IMR-90 (cell line): Measurements from ENCODE around the gene ST3GAL5. TPM values are rescaled to one million over a fixed set of nuclear protein-coding genes. Genes with fewer than 3 reads are reported as not detected.
A peak's percentile ranks its signal among the peaks of the same experiment; 100 is the strongest.

ENCODE experiments used
- ATAC-seq: fragments of 200-7000 bp; cut with Tn5 transposase; 2 replicates; pipeline ENCODE4 v1.9.1; 2020; ENCODE audit warnings: low read depth, mild to moderate bottlenecking, moderate library complexity
- BruUV-seq: library from RNA; stranded (reverse); fragments of 400-500 nt; replicated peaks from 2 replicates; lab custom pipeline; 2021; lab: Mats Ljungman, UMichigan
- CTCF ChIA-PET: fragments of 300-600 bp; formaldehyde crosslinking; extraction: SDS; loops from one replicate; lab custom pipeline; 2021; ENCODE audit warnings: antibody characterized with exemption; lab: Yijun Ruan, JAX
- POLR2A ChIA-PET: fragments of 300-600 bp; sonication (Branson Sonifier 250); formaldehyde crosslinking; loops from one replicate; lab custom pipeline; 2022; ENCODE audit warnings: antibody characterized with exemption; ENCODE audit not compliant: unreplicated experiment; lab: Charles Lee
- DNase-seq: peaks from one replicate; pipeline ENCODE4 v3.0.0; 2013
- H2AFZ ChIP-seq: replicated peaks from 2 replicates; pipeline ENCODE3; 2013; ENCODE audit warnings: low read length, mild to moderate bottlenecking; ENCODE audit not compliant: poor library complexity
- H2AK5ac ChIP-seq: 2 replicates; pipeline ENCODE4 v1.6.1; 2013; ENCODE audit warnings: low read depth, low read length, inconsistent platforms
- H2AK9ac ChIP-seq: replicated peaks from 2 replicates; pipeline ENCODE3; 2013; ENCODE audit warnings: mild to moderate bottlenecking, low read depth, low read length, moderate library complexity; ENCODE audit not compliant: poor library complexity
- H2BK120ac ChIP-seq: 2 replicates; pipeline ENCODE4 v1.6.1; 2013; ENCODE audit warnings: low read depth, low read length, inconsistent platforms
- H2BK15ac ChIP-seq: 3 replicates; pipeline ENCODE4 v1.6.1; 2013; ENCODE audit warnings: low read depth, low read length, inconsistent platforms
- H2BK20ac ChIP-seq: 2 replicates; pipeline ENCODE4 v1.6.1; 2013; ENCODE audit warnings: low read depth, mild to moderate bottlenecking, inconsistent platforms, low read length, moderate library complexity
- H2BK5ac ChIP-seq: 2 replicates; pipeline ENCODE4 v1.6.1; 2013; ENCODE audit warnings: mild to moderate bottlenecking, low read depth, low read length, inconsistent platforms; ENCODE audit not compliant: poor library complexity, severe bottlenecking
- H3K14ac ChIP-seq: replicated peaks from 2 replicates; pipeline ENCODE4 v1.6.1; 2013; ENCODE audit warnings: low read depth, low read length, inconsistent platforms
- H3K18ac ChIP-seq: 2 replicates; pipeline ENCODE4 v1.6.1; 2013; ENCODE audit warnings: low read depth, low read length, control low read depth
- H3K23ac ChIP-seq: 2 replicates; pipeline ENCODE4 v1.6.1; 2013; ENCODE audit warnings: low read depth, low read length, inconsistent platforms
- H3K27ac ChIP-seq: 2 replicates; pipeline ENCODE4 v1.5.1; 2013; ENCODE audit warnings: mild to moderate bottlenecking, control low read depth, low read length; ENCODE audit not compliant: insufficient read depth
- H3K27me3 ChIP-seq: 2 replicates; pipeline ENCODE4 v1.6.1; 2013; ENCODE audit warnings: low read length; ENCODE audit not compliant: control insufficient read depth, insufficient read depth
- H3K36me3 ChIP-seq: 2 replicates; pipeline ENCODE4 v1.6.1; 2013; ENCODE audit warnings: low read length, mixed read lengths; ENCODE audit not compliant: control insufficient read depth, insufficient read depth
- H3K4ac ChIP-seq: 2 replicates; pipeline ENCODE4 v1.6.1; 2013; ENCODE audit warnings: low read depth, low read length, inconsistent platforms
- H3K4me1 ChIP-seq: 2 replicates; pipeline ENCODE4 v1.6.1; 2013; ENCODE audit warnings: low read length, mixed read lengths; ENCODE audit not compliant: control insufficient read depth, insufficient read depth
- H3K4me2 ChIP-seq: 2 replicates; pipeline ENCODE4 v1.6.1; 2013; ENCODE audit warnings: low read depth, mild to moderate bottlenecking, control low read depth, low read length, moderate library complexity
- H3K4me3 ChIP-seq: 2 replicates; pipeline ENCODE4 v1.5.1; 2013; ENCODE audit warnings: low read depth, mild to moderate bottlenecking, control low read depth, low read length, moderate library complexity; ENCODE audit not compliant: insufficient read depth
- H3K56ac ChIP-seq: 2 replicates; pipeline ENCODE4 v1.6.1; 2013; ENCODE audit warnings: low read length, inconsistent platforms; ENCODE audit not compliant: insufficient read depth; ENCODE audit errors: extremely low read depth
- H3K79me1 ChIP-seq, 2 experiments: 2 replicates each; pipeline ENCODE4 v1.6.1; 2013; ENCODE audit warnings: low read length in 2 of 2, inconsistent platforms in 1 of 2, low read depth in 1 of 2
- H3K9ac ChIP-seq: 2 replicates; pipeline ENCODE4 v1.6.1; 2013; ENCODE audit warnings: low read depth, low read length, control low read depth
- H3K9me1 ChIP-seq: 2 replicates; pipeline ENCODE4 v1.6.1; 2013; ENCODE audit warnings: low read length, inconsistent platforms; ENCODE audit not compliant: insufficient read depth
- H3K9me3 ChIP-seq: 2 replicates; pipeline ENCODE4 v1.6.1; 2013; ENCODE audit warnings: low read length; ENCODE audit not compliant: control insufficient read depth, insufficient read depth
- H4K20me1 ChIP-seq: 2 replicates; pipeline ENCODE4 v1.6.1; 2013; ENCODE audit warnings: low read length, inconsistent platforms; ENCODE audit not compliant: insufficient read depth
- H4K5ac ChIP-seq: 2 replicates; pipeline ENCODE4 v1.6.1; 2013; ENCODE audit warnings: mild to moderate bottlenecking, low read depth, low read length, control low read depth
- H4K8ac ChIP-seq, 2 experiments: 2 replicates each; pipeline ENCODE4 v1.6.1; 2013; ENCODE audit warnings: low read depth in 2 of 2, low read length in 2 of 2, control low read depth in 1 of 2, inconsistent platforms in 1 of 2
- H4K91ac ChIP-seq: 2 replicates; pipeline ENCODE4 v1.6.1; 2013; ENCODE audit warnings: low read depth, low read length, inconsistent platforms; ENCODE audit not compliant: insufficient read depth
- CEBPB ChIP-seq: IDR thresholded peaks from 2 replicates; pipeline ENCODE4 v1.6.1; 2012; ENCODE audit warnings: low read depth, low read length, improper control_type of control experiment
- ELK1 ChIP-seq: fragments of 150-350 bp; IDR thresholded peaks from 2 replicates; pipeline ENCODE4 v1.6.1; 2016; ENCODE audit warnings: low read depth, mild to moderate bottlenecking, low read length, moderate library complexity, borderline replicate concordance
- POLR2A ChIP-seq: IDR thresholded peaks from 2 replicates; pipeline ENCODE4 v1.6.1; 2012; ENCODE audit warnings: mild to moderate bottlenecking, low read depth, low read length
- RFX5 ChIP-seq: IDR thresholded peaks from 2 replicates; pipeline ENCODE4 v1.8.0; 2012; ENCODE audit warnings: low read depth, mild to moderate bottlenecking, low read length, moderate library complexity
- WGBS, 2 experiments: methylation state at CpG; one replicate each; pipeline versions ENCODE4 v1.1.5 to v1.1.7; 2013; ENCODE audit warnings: missing lambda C conversion rate in 2 of 2; ENCODE audit not compliant: insufficient read length in 1 of 2; ENCODE audit errors: extremely low coverage in 2 of 2; 5-methylcytosine and 5-hydroxymethylcytosine counted together
- dilution Hi-C: fragments of 300-500 bp; cut with HindIII; formaldehyde crosslinking; loops from one replicate; pipeline ENCODE4 v1.14.3; 2018; ENCODE audit warnings: low sequenced_read_pairs; ENCODE audit not compliant: unreplicated experiment
- in situ Hi-C: fragments of 300-500 bp; cut with MboI; formaldehyde crosslinking; loops from 3 replicates; pipeline ENCODE4 v1.14.3; 2019; ENCODE audit warnings: low sequenced_read_pairs, inconsistent platforms, mixed read lengths
- intact Hi-C: fragments of 100-400 bp; cut with micrococcal nuclease; formaldehyde crosslinking; loops from 2 replicates; pipeline ENCODE4 v1.10.0; 2022
- polyA plus RNA-seq, 3 experiments: library from polyadenylated mRNA; depleted of rRNA; stranded (reverse); fragments of >200 nt; gene quantifications; 2 replicates each; pipeline ENCODE4 v1.2.3, GENCODE V29; 2012; ENCODE audit warnings: low replicate concordance in 1 of 3
- total RNA-seq: library from RNA; depleted of rRNA; stranded (reverse); fragments of >200 nt; gene quantifications from 2 replicates; pipeline ENCODE4 v1.2.3, GENCODE V29; 2012

Gene ST3GAL5
- total and polyA plus RNA-seq, 2 of the 4 experiments (the other 2 are of a cell fraction) = 16.8 to 21.0 TPM

- H3K18ac ChIP-seq = no peak overlapping the region
- H3K4me2 ChIP-seq = no peak overlapping the region
- H3K27ac ChIP-seq = no peak overlapping the region
- peaks cover 4% of the 10 kb centered on the region for H3K4me1 ChIP-seq
- peak; percentile 63 for DNase-seq
- dilution Hi-C loops = no loop called here
- no peaks in the 10 kb centered on the region for H4K20me1 ChIP-seq
- H2BK120ac ChIP-seq = no peak overlapping the region
- no peak overlapping the region for H3K56ac ChIP-seq
- WGBS, 2 experiments = no CpG with 5 or more reads among the region's 4 CpGs
- no peak overlapping the region for H2AFZ ChIP-seq
- H3K9me1 ChIP-seq = peaks cover 6% of the 10 kb centered on the region; the same call in 1 of the 2 replicates
- no peak for ATAC-seq
- no peaks in the 10 kb centered on the region for H3K9me3 ChIP-seq
- no peak overlapping the region for H4K91ac ChIP-seq
- POLR2A ChIA-PET = no interaction called here
- no peaks in the 10 kb centered on the region for H3K27me3 ChIP-seq
- no peak overlapping the region for H2BK15ac ChIP-seq
- no peak overlapping the region for H2AK9ac ChIP-seq
- no peak overlapping the region for H3K14ac ChIP-seq
- H3K36me3 ChIP-seq = peaks cover 8% of the 10 kb centered on the region
- H4K8ac ChIP-seq = no peak overlapping the region
- no peak overlapping the region for H3K4me3 ChIP-seq
- no peak overlapping the region for H3K4ac ChIP-seq
- no peak overlapping the region for H3K23ac ChIP-seq
- no peaks in the 10 kb centered on the region for H3K79me1 ChIP-seq
- no peak overlapping the region for H3K9ac ChIP-seq
- no peak overlapping the region for H2BK5ac ChIP-seq
- H2AK5ac ChIP-seq = no peak overlapping the region
- in situ Hi-C loops = no loop called here
- TF ChIP-seq RFX5 = no peak
- peak; percentile 59; the same call in 1 of the 2 replicates for TF ChIP-seq CEBPB
- TF ChIP-seq ELK1 = no peak
- no peak for TF ChIP-seq POLR2A
- no peak overlapping the region for H2BK20ac ChIP-seq
- no TSS peak for BruUV-seq
- CTCF ChIA-PET = no interaction called here
- intact Hi-C loops = no loop called here
- H4K5ac ChIP-seq = no peak overlapping the region
Observed at GRCh38 chr2:85844486-85844885, 44.3 kb downstream of the ST3GAL5 start.
